GM10847 (cell line): ENCODE data around the gene KCNH4.

Source experiments
- POLR2A ChIP-seq: IDR thresholded peaks from 2 replicates; pipeline ENCODE4 v1.6.1; 2011; ENCODE audit not compliant: insufficient read length; ENCODE audit errors: extremely low read depth

Gene KCNH4

GRCh38 chr17:42163696-42164407 is 17.1 kb downstream of the KCNH4 start:
- TF ChIP-seq POLR2A = no peak

GRCh38 chr17:42163113-42163512 is 17.8 kb downstream of the KCNH4 start:
- no peak for TF ChIP-seq POLR2A

GRCh38 chr17:42160531-42160910 is 20.4 kb downstream of the KCNH4 start:
- no peak for TF ChIP-seq POLR2A

- no peak for TF ChIP-seq POLR2A
These were observed 21.0 kb downstream of the KCNH4 start for GRCh38 chr17:42159796-42160530.

GRCh38 chr17:42155614-42156045 is 25.3 kb downstream of the KCNH4 start:
- TF ChIP-seq POLR2A = no peak

GRCh38 chr17:42153919-42154742 is 26.8 kb downstream of the KCNH4 start:
- no peak for TF ChIP-seq POLR2A

GRCh38 chr17:42146911-42147607 is 33.9 kb downstream of the KCNH4 start:
- TF ChIP-seq POLR2A = no peak

GRCh38 chr17:42142371-42142896 is 38.5 kb downstream of the KCNH4 start:
- no peak for TF ChIP-seq POLR2A

- TF ChIP-seq POLR2A = no peak
These were observed 39.6 kb downstream of the KCNH4 start for GRCh38 chr17:42141382-42141781.

GRCh38 chr17:42138749-42139492 is 42.0 kb downstream of the KCNH4 start:
- TF ChIP-seq POLR2A = no peak

- TF ChIP-seq POLR2A = no peak
These were observed 44.3 kb downstream of the KCNH4 start for GRCh38 chr17:42136654-42137051.

GRCh38 chr17:42135664-42136653 is 45.0 kb downstream of the KCNH4 start:
- no peak for TF ChIP-seq POLR2A

- no peak for TF ChIP-seq POLR2A
These were observed 45.8 kb downstream of the KCNH4 start for GRCh38 chr17:42135151-42135550.
